Spleen (tissue), 11 donors: Measurements from ENCODE around the gene TPSD1. TPM values are rescaled to one million over a fixed set of nuclear protein-coding genes. Genes with fewer than 3 reads are reported as not detected.

ENCODE experiments used
- DNase-seq: peaks from one replicate; pipeline ENCODE4 v3.0.0-alpha.2; 2020
- H3K27ac ChIP-seq, 8 donors: fragments of 200-600 bp; sonication (generic) in 7 of 8; 1 replicate in 4 of 8; 2 replicates in 4 of 8; pipeline versions ENCODE4 v1.5.0 to v1.8.0; 2016 to 2021; ENCODE audit warnings: inconsistent platforms in 4 of 8, mild to moderate bottlenecking in 4 of 8, moderate library complexity in 1 of 8
- H3K27me3 ChIP-seq, 7 donors: fragments of 200-600 bp; sonication (generic) in 6 of 7; replicated peaks in 1 of 7; 1 replicate in 4 of 7; 2 replicates in 3 of 7; pipeline versions ENCODE4 v1.5.0 to v1.8.0; 2016 to 2021; ENCODE audit warnings: inconsistent platforms in 3 of 7, mild to moderate bottlenecking in 1 of 7
- H3K36me3 ChIP-seq, 6 donors: fragments of 200-600 bp; sonication (generic) in 5 of 6; 1 replicate in 4 of 6; 2 replicates in 2 of 6; pipeline versions ENCODE4 v1.5.0 to v1.8.0; 2016 to 2021; ENCODE audit warnings: inconsistent platforms in 2 of 6
- H3K4me1 ChIP-seq, 6 donors: fragments of 200-600 bp; sonication (generic) in 5 of 6; 1 replicate in 3 of 6; 2 replicates in 3 of 6; pipeline versions ENCODE4 v1.5.0 to v1.8.0; 2016 to 2021; ENCODE audit warnings: inconsistent platforms in 3 of 6
- H3K4me3 ChIP-seq, 8 donors: fragments of 200-600 bp; sonication (generic) in 7 of 8; 1 replicate in 4 of 8; 2 replicates in 4 of 8; pipeline versions ENCODE4 v1.5.0 to v1.8.0; 2016 to 2021; ENCODE audit warnings: inconsistent platforms in 4 of 8, mild to moderate bottlenecking in 4 of 8, moderate library complexity in 2 of 8
- H3K9me3 ChIP-seq, 8 donors: fragments of 200-600 bp; sonication (generic) in 7 of 8; 1 replicate in 4 of 8; 2 replicates in 4 of 8; pipeline versions ENCODE4 v1.5.0 to v1.8.0; 2016 to 2021; ENCODE audit warnings: inconsistent platforms in 4 of 8
- CTCF ChIP-seq, 11 experiments: fragments of 200-600 bp in 7 of 11; fragments of 450-650 bp in 4 of 11; sonication (generic) in 4 of 11; IDR thresholded peaks in 8 of 11; conservative IDR thresholded peaks in 3 of 11; 1 replicate in 7 of 11; 2 replicates in 4 of 11; pipeline versions ENCODE4 v1.4.0 to v1.8.0; 2016 to 2021; ENCODE audit warnings: antibody characterized with exemption in 11 of 11, inconsistent platforms in 4 of 11, mild to moderate bottlenecking in 1 of 11
- POLR2A ChIP-seq, 3 donors: fragments of 450-650 bp; IDR thresholded peaks; one replicate each; pipeline ENCODE4 v1.5.1; 2017; ENCODE audit warnings: antibody characterized with exemption in 3 of 3, mild to moderate bottlenecking in 1 of 3
- POLR2AphosphoS5 ChIP-seq, 3 donors: sonication (generic); formaldehyde crosslinking; IDR thresholded peaks; one replicate each; pipeline ENCODE4 v1.5.1; 2017; ENCODE audit warnings: antibody characterized with exemption in 3 of 3
- WGBS, 5 donors: extraction: QIAGEN DNeasy Blood & Tissue Kit in 3 of 5; methylation state at CpG; one replicate each; pipeline versions ENCODE4 v1.1.5 to v1.1.7; 2013 to 2018; 5-methylcytosine and 5-hydroxymethylcytosine counted together
- intact Hi-C: fragments of 100-400 bp; cut with DNase I; formaldehyde crosslinking; loops from one replicate; pipeline ENCODE4 v1.15.0; 2023; ENCODE audit warnings: low total_unique reads
- polyA plus RNA-seq, 3 donors: library from polyadenylated mRNA; stranded (reverse); fragments of 200-250 nt; gene quantifications; one replicate each; pipeline ENCODE4 v1.2.1, GENCODE V29; 2013
- total RNA-seq, 7 donors: library from RNA; depleted of rRNA in 3 of 7; stranded (reverse); fragments of >200 nt in 3 of 7; fragmentation: NEBNext Ultra II Directional in 4 of 7; extraction: Animal tissue kit (Norgen Biotek cat#: 25700) in 4 of 7; gene quantifications; one replicate each; pipeline versions ENCODE4 v1.1.0 to v1.2.1, GENCODE V29; 2016 to 2021
- donor health status: healthy with polysubstance abuse.
- donor health status: DM: no; HTN: no; CAD: no; lungs with moderate emphysema.
- donor health status: DM: no; HTN: no; CAD: no.
- donor health status: Bipolar disorder and iron deficiency.
- donor health status: healthy.
- donor health status: DM: no; HTN: no; CAD: no.
- donor health status: DM: yes; HTN: yes; CAD: no.

The TPSD1 gene
- total and polyA plus RNA-seq, 10 donors: 0.11 to 0.76 TPM; not detected in 8

GRCh38 chr16:1258906-1259759 is 3.3 kb downstream of the TPSD1 start:
- intact Hi-C loops: no loop called here
- peak overlapping the region in 1 of 8 donors; percentile 6 for H3K4me3 ChIP-seq
- H3K27ac ChIP-seq: no peak overlapping the region
- DNase-seq: no peak
- H3K4me1 ChIP-seq: peaks cover 0 to 20% (median 9%) of the 10 kb centered on the region in 6 donors
- 10 to 23% (median 20%) methylated on average over 2 to 42 of the region's 42 CpGs for WGBS, 5 donors
- H3K27me3 ChIP-seq: peaks cover 0 to 87% (median 55%) of the 10 kb centered on the region in 7 donors
- H3K9me3 ChIP-seq: no peaks in the 10 kb centered on the region
- H3K36me3 ChIP-seq: no peaks in the 10 kb centered on the region
- TF ChIP-seq CTCF (IDR thresholded peaks at IDR 0.05 in 8 of 11, conservative IDR thresholded peaks at IDR 0.05 in 3 of 11): no peak

GRCh38 chr16:1259760-1260068 is 3.8 kb downstream of the TPSD1 start:
- Histone ChIP-seq H3K36me3 (no peaks in the 10 kb centered on the region), H3K9me3 (no peaks in the 10 kb centered on the region), H3K27ac (no peak overlapping the region), H3K4me1 (peaks cover 0 to 20% (median 9%) of the 10 kb centered on the region in 6 donors), H3K4me3 (no peak overlapping the region), H3K27me3 (peaks cover 0 to 87% (median 55%) of the 10 kb centered on the region in 7 donors)
- 8 to 47% (median 30%) methylated on average over 2 to 11 of the region's 11 CpGs for WGBS, 5 donors
- no peak for TF ChIP-seq POLR2AphosphoS5 (IDR thresholded peaks at IDR 0.05)
- no peak for TF ChIP-seq CTCF (IDR thresholded peaks at IDR 0.05 in 8 of 11, conservative IDR thresholded peaks at IDR 0.05 in 3 of 11)
- TF ChIP-seq POLR2A (IDR thresholded peaks at IDR 0.05): no peak
- intact Hi-C loops: no loop called here
- no peak for DNase-seq

DNA sequence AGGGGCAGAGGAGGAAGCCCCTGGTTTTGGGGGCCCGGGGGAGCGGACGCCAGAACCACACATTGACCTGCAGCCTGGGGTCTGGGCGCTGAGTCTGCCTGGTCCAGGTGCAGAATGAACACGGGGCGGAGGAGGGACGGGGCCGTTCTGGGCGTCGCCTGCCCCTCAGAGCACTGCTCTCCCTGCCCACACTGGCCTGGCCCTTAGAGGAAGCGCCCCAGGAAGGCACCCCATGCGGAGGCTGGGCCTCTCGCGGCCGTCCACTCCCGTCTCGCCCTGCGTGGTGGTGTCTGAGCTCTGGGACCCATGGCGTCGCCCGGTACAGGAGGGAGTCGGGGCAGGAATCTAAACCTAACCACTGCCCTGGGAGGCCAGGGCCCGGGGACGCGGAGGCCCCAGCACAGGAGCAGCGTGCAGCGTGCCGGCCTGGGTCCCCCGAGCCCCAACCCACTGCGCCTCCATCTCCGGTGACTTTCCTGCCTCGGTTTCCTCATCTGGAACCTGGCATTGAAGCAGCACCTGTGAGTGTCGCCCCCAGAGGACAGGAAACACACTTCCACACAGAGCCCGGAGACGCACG is 4.3 kb downstream of the TPSD1 start:
- intact Hi-C loops: no loop called here
- 64 to 73% (median 67%) methylated on average over 20 to 36 of the region's 36 CpGs for WGBS, 5 donors
- TF ChIP-seq POLR2A (IDR thresholded peaks at IDR 0.05) (no peak), CTCF (IDR thresholded peaks at IDR 0.05 in 8 of 11, conservative IDR thresholded peaks at IDR 0.05 in 3 of 11) (no peak), POLR2AphosphoS5 (IDR thresholded peaks at IDR 0.05) (no peak)
- H3K4me3 ChIP-seq: no peak overlapping the region
- H3K27ac ChIP-seq: no peak overlapping the region
- H3K4me1 ChIP-seq: peaks cover 0 to 20% (median 9%) of the 10 kb centered on the region in 6 donors
- H3K9me3 ChIP-seq: no peaks in the 10 kb centered on the region
- DNase-seq: no peak
- no peaks in the 10 kb centered on the region for H3K36me3 ChIP-seq
- H3K27me3 ChIP-seq: peaks cover 0 to 85% (median 55%) of the 10 kb centered on the region in 7 donors

DNA sequence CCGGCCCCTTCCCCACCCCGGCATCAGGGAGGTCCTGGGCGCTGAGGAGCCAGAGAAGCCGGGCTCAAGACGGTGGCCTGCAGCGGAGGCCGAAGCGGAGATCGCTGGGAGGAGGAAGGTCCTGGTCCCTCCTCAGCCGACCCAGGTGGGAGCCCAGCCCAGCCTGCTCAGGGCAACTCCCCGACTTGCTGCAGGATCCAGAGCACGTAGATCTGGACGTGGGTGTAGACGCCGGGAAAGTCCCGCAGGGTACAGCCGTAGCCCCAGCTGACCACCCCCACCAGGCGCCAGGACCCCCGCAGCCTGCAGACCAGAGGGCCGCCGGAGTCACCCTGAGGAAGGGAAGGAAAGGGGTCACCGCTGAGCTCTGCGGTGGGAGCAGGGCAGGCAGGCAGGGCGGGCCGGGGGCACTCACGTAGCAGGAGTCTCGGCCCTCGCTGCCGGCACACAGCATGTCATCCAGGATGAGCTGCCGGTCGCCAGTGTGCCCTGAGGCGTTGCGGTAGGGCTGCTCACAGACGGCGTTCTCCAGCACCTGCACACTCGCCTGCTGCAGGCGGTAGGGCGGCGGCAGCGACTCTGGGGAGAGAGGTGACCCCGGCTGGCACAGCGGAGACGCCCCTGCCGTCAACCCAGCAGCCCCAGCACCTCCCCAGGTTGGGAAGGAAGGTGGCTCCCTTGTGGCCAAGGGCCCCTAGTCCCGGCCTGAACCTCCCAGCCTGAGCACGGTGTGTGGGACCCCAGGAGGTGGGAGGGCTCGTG is 5.4 kb downstream of the TPSD1 start:
- intact Hi-C loops: no loop called here
- peaks cover 0 to 74% (median 55%) of the 10 kb centered on the region in 7 donors for H3K27me3 ChIP-seq
- DNase-seq: no peak

More for the DNA sequence above, 5.4 kb downstream of the TPSD1 start:
- 12 to 18% (median 12%) methylated on average over 28 to 47 of the region's 47 CpGs for WGBS, 5 donors
- H3K27ac ChIP-seq: no peak overlapping the region
- peaks cover 0 to 20% (median 9%) of the 10 kb centered on the region in 6 donors for H3K4me1 ChIP-seq
- no peaks in the 10 kb centered on the region for H3K36me3 ChIP-seq
- H3K9me3 ChIP-seq: no peaks in the 10 kb centered on the region
- no peak overlapping the region for H3K4me3 ChIP-seq
- no peak for TF ChIP-seq POLR2AphosphoS5 (IDR thresholded peaks at IDR 0.05)
- no peak for TF ChIP-seq CTCF (IDR thresholded peaks at IDR 0.05 in 8 of 11, conservative IDR thresholded peaks at IDR 0.05 in 3 of 11)
- no peak for TF ChIP-seq POLR2A (IDR thresholded peaks at IDR 0.05)
